H9 (cell line): ENCODE measurements around the gene CLEC20A. TPM values are rescaled to one million over a fixed set of nuclear protein-coding genes. Genes with fewer than 3 reads are reported as not detected.

Source experiments
- DNase-seq: peaks from one replicate; pipeline ENCODE4 v3.0.0-alpha.2; 2017
- H2AFZ ChIP-seq: one replicate; pipeline ENCODE4 v1.6.1; 2013; ENCODE audit warnings: mild to moderate bottlenecking, low read length, control low read depth, moderate library complexity
- H2AK5ac ChIP-seq: 2 replicates; pipeline ENCODE4 v1.6.1; 2013; ENCODE audit warnings: low read length, control low read depth, mixed read lengths; ENCODE audit not compliant: insufficient read length
- H2BK120ac ChIP-seq: one replicate; pipeline ENCODE4 v1.6.1; 2013; ENCODE audit warnings: low read depth, mild to moderate bottlenecking, low read length, control low read depth, inconsistent platforms; ENCODE audit not compliant: poor library complexity, severe bottlenecking
- H2BK12ac ChIP-seq: 2 replicates; pipeline ENCODE4 v1.6.1; 2013; ENCODE audit warnings: low read length, control low read depth, mixed read lengths, low read depth; ENCODE audit not compliant: insufficient read length
- H2BK15ac ChIP-seq: 2 replicates; pipeline ENCODE4 v1.6.1; 2013; ENCODE audit warnings: low read depth, low read length, control low read depth
- H2BK20ac ChIP-seq: one replicate; pipeline ENCODE4 v1.6.1; 2013; ENCODE audit warnings: low read depth, mild to moderate bottlenecking, low read length, control low read depth, inconsistent platforms; ENCODE audit not compliant: poor library complexity, severe bottlenecking
- H2BK5ac ChIP-seq: 2 replicates; pipeline ENCODE4 v1.6.1; 2013; ENCODE audit warnings: low read length, control low read depth, mixed read lengths; ENCODE audit not compliant: insufficient read length
- H3K14ac ChIP-seq: 2 replicates; pipeline ENCODE4 v1.6.1; 2013; ENCODE audit warnings: low read length, control low read depth; ENCODE audit not compliant: insufficient read depth
- H3K18ac ChIP-seq: 2 replicates; pipeline ENCODE4 v1.6.1; 2013; ENCODE audit warnings: low read depth, mild to moderate bottlenecking, mixed read lengths, low read length, control low read depth; ENCODE audit not compliant: insufficient read length
- H3K23ac ChIP-seq: 2 replicates; pipeline ENCODE4 v1.6.1; 2013; ENCODE audit warnings: low read length, control low read depth, mixed read lengths, low read depth; ENCODE audit not compliant: insufficient read length
- H3K23me2 ChIP-seq: 2 replicates; pipeline ENCODE4 v1.6.1; 2013; ENCODE audit warnings: low read depth, mild to moderate bottlenecking, mixed read lengths, low read length, control low read depth; ENCODE audit not compliant: insufficient read length, poor library complexity, severe bottlenecking
- H3K27ac ChIP-seq: 2 replicates; pipeline ENCODE4 v1.5.1; 2013; ENCODE audit warnings: low read length, control low read depth, mixed read lengths, low read depth; ENCODE audit not compliant: insufficient read length
- H3K27me3 ChIP-seq: 2 replicates; pipeline ENCODE4 v1.6.1; 2013; ENCODE audit warnings: low read length, control low read depth, inconsistent platforms; ENCODE audit not compliant: insufficient read depth
- H3K4ac ChIP-seq: 2 replicates; pipeline ENCODE4 v1.6.1; 2013; ENCODE audit warnings: low read depth, mild to moderate bottlenecking, control low read depth, inconsistent platforms, low read length, moderate library complexity
- H3K4me1 ChIP-seq: 2 replicates; pipeline ENCODE4 v1.6.1; 2013; ENCODE audit warnings: low read length, control low read depth, inconsistent platforms; ENCODE audit not compliant: insufficient read depth
- H3K4me2 ChIP-seq: 2 replicates; pipeline ENCODE4 v1.6.1; 2013; ENCODE audit warnings: low read length, control low read depth, mixed read lengths; ENCODE audit not compliant: insufficient read length, insufficient read depth
- H3K56ac ChIP-seq: 2 replicates; pipeline ENCODE4 v1.6.1; 2013; ENCODE audit warnings: low read depth, mild to moderate bottlenecking, mixed read lengths, low read length, control low read depth; ENCODE audit not compliant: insufficient read length
- H3K79me1 ChIP-seq: 2 replicates; pipeline ENCODE4 v1.6.1; 2013; ENCODE audit warnings: low read depth, mild to moderate bottlenecking, moderate library complexity, low read length, control low read depth, inconsistent platforms; ENCODE audit not compliant: insufficient read depth, poor library complexity, severe bottlenecking
- H3K79me2 ChIP-seq: 2 replicates; pipeline ENCODE4 v1.6.1; 2013; ENCODE audit warnings: low read length, control low read depth, inconsistent platforms; ENCODE audit not compliant: insufficient read depth
- H3K9ac ChIP-seq: 2 replicates; pipeline ENCODE4 v1.6.1; 2013; ENCODE audit warnings: low read length, control low read depth, mixed read lengths; ENCODE audit not compliant: insufficient read length; ENCODE audit errors: extremely low read depth
- H3K9me3 ChIP-seq: one replicate; pipeline ENCODE4 v1.6.1; 2013; ENCODE audit warnings: low read depth, low read length, inconsistent platforms; ENCODE audit not compliant: control insufficient read depth
- H3T11ph ChIP-seq: one replicate; pipeline ENCODE4 v1.6.1; 2013; ENCODE audit warnings: mild to moderate bottlenecking, low read length, control low read depth, inconsistent platforms
- H4K20me1 ChIP-seq: one replicate; pipeline ENCODE4 v1.6.1; 2013; ENCODE audit not compliant: control insufficient read depth, insufficient read length, insufficient read depth
- H4K5ac ChIP-seq: 2 replicates; pipeline ENCODE4 v1.6.1; 2013; ENCODE audit warnings: low read depth, mild to moderate bottlenecking, mixed read lengths, low read length, control low read depth; ENCODE audit not compliant: insufficient read length
- H4K8ac ChIP-seq: replicated peaks from 2 replicates; pipeline ENCODE4 v1.6.1; 2013; ENCODE audit warnings: low read length, control low read depth, mixed read lengths, low read depth; ENCODE audit not compliant: insufficient read length
- H4K91ac ChIP-seq: 2 replicates; pipeline ENCODE4 v1.6.1; 2013; ENCODE audit warnings: low read depth, mild to moderate bottlenecking, moderate library complexity, mixed read lengths, low read length, control low read depth; ENCODE audit not compliant: insufficient read length
- H3K27ac Mint-ChIP-seq, 3 experiments: 2 replicates in 2 of 3; 3 replicates in 1 of 3; pipeline ENCODE4 v1.8.0; 2020 to 2021; ENCODE audit warnings: mixed read lengths in 3 of 3, mild to moderate bottlenecking in 1 of 3, moderate library complexity in 1 of 3
- H3K27me3 Mint-ChIP-seq: 2 replicates; pipeline ENCODE4 v1.8.0; 2021; ENCODE audit warnings: low read depth, mild to moderate bottlenecking, moderate library complexity, mixed read lengths
- H3K36me3 Mint-ChIP-seq, 3 experiments: 2 replicates in 2 of 3; 3 replicates in 1 of 3; pipeline ENCODE4 v1.8.0; 2020 to 2021; ENCODE audit warnings: low read depth in 3 of 3, mixed read lengths in 3 of 3; ENCODE audit not compliant: insufficient read depth in 1 of 3
- H3K4me1 Mint-ChIP-seq, 2 experiments: 2 replicates each; pipeline ENCODE4 v1.8.0; 2020; ENCODE audit warnings: mixed read lengths in 2 of 2
- H3K4me3 Mint-ChIP-seq, 2 experiments: 2 replicates in 1 of 2; 3 replicates in 1 of 2; pipeline ENCODE4 v1.8.0; 2020 to 2021; ENCODE audit warnings: mild to moderate bottlenecking in 2 of 2, mixed read lengths in 2 of 2, moderate library complexity in 1 of 2
- H3K9me3 Mint-ChIP-seq, 2 experiments: 2 replicates in 1 of 2; 3 replicates in 1 of 2; pipeline ENCODE4 v1.8.0; 2020; ENCODE audit warnings: mild to moderate bottlenecking in 2 of 2, mixed read lengths in 2 of 2, moderate library complexity in 1 of 2
- CTCF ChIP-seq: fragments of 200-600 bp; sonication (generic); conservative IDR thresholded peaks from 3 replicates; pipeline ENCODE4 v1.8.0; 2021; ENCODE audit warnings: antibody characterized with exemption, mild to moderate bottlenecking
- WGBS: extraction: QIAGEN DNeasy Blood & Tissue Kit; methylation state at CpG from one replicate; pipeline ENCODE4 v1.1.7; 2013; ENCODE audit warnings: missing lambda C conversion rate, low lambda C conversion rate, mixed read lengths; ENCODE audit not compliant: insufficient read length; ENCODE audit errors: extremely low coverage; 5-methylcytosine and 5-hydroxymethylcytosine counted together
- total RNA-seq: library from RNA; stranded (reverse); gene quantifications from 2 replicates; pipeline ENCODE4 v1.2.1, GENCODE V29; 2021

Gene CLEC20A
- total RNA-seq, 1 experiment from 2014 or later = not detected

GRCh38 chr1:178528228-178528952 is 31.6 kb upstream of the CLEC20A start:
- DNase-seq = no peak
- no peak overlapping the region for H4K8ac ChIP-seq
- no peak overlapping the region for H4K5ac ChIP-seq
- Mint-ChIP-seq H3K4me3 (no peak overlapping the region), H3K4me1 (peaks cover 0 to 5% of the 10 kb centered on the region in 2 experiments; a peak in 2 of 4 replicates), H3K9me3 (no peaks in the 10 kb centered on the region), H3K27me3 (no peaks in the 10 kb centered on the region; the same call in none of the 2 replicates), H3K27ac (no peak overlapping the region; a peak in 1 of 7 replicates), H3K36me3 (no peaks in the 10 kb centered on the region)
- no peak overlapping the region for H2AK5ac ChIP-seq
- H3T11ph ChIP-seq = no peak overlapping the region
- H3K23ac ChIP-seq = no peak overlapping the region
- H3K79me1 ChIP-seq = no peaks in the 10 kb centered on the region
- H3K9me3 ChIP-seq = no peaks in the 10 kb centered on the region
- H2BK5ac ChIP-seq = no peak overlapping the region
- no peak overlapping the region for H3K4me2 ChIP-seq
- no peaks in the 10 kb centered on the region for H4K20me1 ChIP-seq
- no peak for TF ChIP-seq CTCF
- no peak overlapping the region for H3K4ac ChIP-seq
- no peak overlapping the region for H3K9ac ChIP-seq
- H3K14ac ChIP-seq = no peak overlapping the region
- H4K91ac ChIP-seq = no peak overlapping the region
- H3K18ac ChIP-seq = no peak overlapping the region
- H2BK12ac ChIP-seq = no peak overlapping the region
- no peak overlapping the region for H3K56ac ChIP-seq
- no peaks in the 10 kb centered on the region for H3K4me1 ChIP-seq
- no peaks in the 10 kb centered on the region for H3K27me3 ChIP-seq
- H2BK20ac ChIP-seq = no peak overlapping the region
- H3K79me2 ChIP-seq = no peaks in the 10 kb centered on the region
- WGBS = no CpG with 5 or more reads among the region's 10 CpGs
- no peak overlapping the region for H2BK15ac ChIP-seq
- peaks cover 2% of the 10 kb centered on the region for H3K23me2 ChIP-seq
- H2AFZ ChIP-seq = no peak overlapping the region
- no peak overlapping the region for H3K27ac ChIP-seq
- no peak overlapping the region for H2BK120ac ChIP-seq
